ENCODE data around the gene BRSK1.

The BRSK1 gene

GRCh38 chr19:55305983-55306562 lies 22.3 kb downstream of the BRSK1 start:
- no peak overlapping the region for H3K4me3 ChIP-seq (ENCODE audit: low read depth, low read length)
- TF ChIP-seq CTCF (conservative IDR thresholded peaks at IDR 0.05; ENCODE audit: low read depth, low read length): no peak
- no peak for DNase-seq (ENCODE audit: low read depth)

GRCh38 chr19:55306712-55307111 lies 22.9 kb downstream of the BRSK1 start:
- DNase-seq (ENCODE audit: low read depth): no peak
- no peak overlapping the region for H3K4me3 ChIP-seq (ENCODE audit: low read depth, low read length)
- no peak for TF ChIP-seq CTCF (conservative IDR thresholded peaks at IDR 0.05; ENCODE audit: low read depth, low read length)

GRCh38 chr19:55308281-55308680 lies 24.5 kb downstream of the BRSK1 start:
- no peak overlapping the region for H3K4me3 ChIP-seq (ENCODE audit: low read depth, low read length)
- DNase-seq (ENCODE audit: low read depth): no peak

GRCh38 chr19:55309448-55309847 lies 25.7 kb downstream of the BRSK1 start:
- H3K4me3 ChIP-seq (ENCODE audit: low read depth, low read length): no peak overlapping the region
- TF ChIP-seq CTCF (conservative IDR thresholded peaks at IDR 0.05; ENCODE audit: low read depth, low read length): no peak
- DNase-seq (ENCODE audit: low read depth): no peak

More at GRCh38 chr19:55308281-55308680, 24.5 kb downstream of the BRSK1 start:
- TF ChIP-seq CTCF (conservative IDR thresholded peaks at IDR 0.05; ENCODE audit: low read depth, low read length): no peak

GRCh38 chr19:55310498-55310897 lies 26.7 kb downstream of the BRSK1 start:
- H3K4me3 ChIP-seq (ENCODE audit: low read depth, low read length): no peak overlapping the region
- no peak for DNase-seq (ENCODE audit: low read depth)
- no peak for TF ChIP-seq CTCF (conservative IDR thresholded peaks at IDR 0.05; ENCODE audit: low read depth, low read length)

- H3K4me3 ChIP-seq (ENCODE audit: low read depth, low read length): no peak overlapping the region
- no peak for DNase-seq (ENCODE audit: low read depth)
- TF ChIP-seq CTCF (conservative IDR thresholded peaks at IDR 0.05; ENCODE audit: low read depth, low read length): no peak
Measured at GRCh38 chr19:55311397-55311796, 27.6 kb downstream of the BRSK1 start.

GRCh38 chr19:55311797-55312196 lies 28.0 kb downstream of the BRSK1 start:
- TF ChIP-seq CTCF (conservative IDR thresholded peaks at IDR 0.05; ENCODE audit: low read depth, low read length): no peak
- H3K4me3 ChIP-seq (ENCODE audit: low read depth, low read length): no peak overlapping the region

More at GRCh38 chr19:55311797-55312196, 28.0 kb downstream of the BRSK1 start:
- DNase-seq (ENCODE audit: low read depth): no peak

Measured in choroid plexus epithelial cell (primary cell).